ENCODE measurements around the gene TRIM58. TPM values are rescaled to one million over a fixed set of nuclear protein-coding genes. Genes with fewer than 3 reads are reported as not detected.

The TRIM58 gene
- total and polyA plus RNA-seq, 2 of the 4 experiments (the other 2 are of a cell fraction), result 0.54 to 0.91 TPM

- Histone ChIP-seq H2BK20ac (ENCODE audit: low read depth, low read length) (no peak overlapping the region), H3K9me1 (ENCODE audit: insufficient read depth, low read length) (no peaks in the 10 kb centered on the region), H2AK5ac (ENCODE audit: low read depth, low read length) (no peak overlapping the region), H4K5ac (ENCODE audit: low read depth, low read length) (no peak overlapping the region), H3K9me3 (ENCODE audit: control insufficient read depth, insufficient read depth, low read length) (peaks cover 7% of the 10 kb centered on the region; the same call in 1 of the 2 replicates), H3K18ac (ENCODE audit: low read depth, low read length) (no peak overlapping the region), H2BK15ac (ENCODE audit: low read depth, low read length) (no peak overlapping the region), H3K4me1 (ENCODE audit: control insufficient read depth, insufficient read depth, low read length) (no peaks in the 10 kb centered on the region), H3K9ac (ENCODE audit: low read depth, low read length) (no peak overlapping the region), H3K4me3 (ENCODE audit: insufficient read depth, low read depth, low read length) (no peak overlapping the region), H4K20me1 (ENCODE audit: insufficient read depth, low read length) (no peaks in the 10 kb centered on the region), H3K14ac (replicated peaks; ENCODE audit: low read depth, low read length) (no peak overlapping the region), H4K8ac (ENCODE audit: low read depth in 2 of 2, low read length in 2 of 2) (no peak overlapping the region), H3K79me1 (ENCODE audit: low read depth in 1 of 2, low read length in 2 of 2) (no peaks in the 10 kb centered on the region), H3K4me2 (ENCODE audit: low read depth, low read length) (no peak overlapping the region), H3K27me3 (ENCODE audit: control insufficient read depth, insufficient read depth, low read length) (no peaks in the 10 kb centered on the region), H3K4ac (ENCODE audit: low read depth, low read length) (no peak overlapping the region), H3K27ac (ENCODE audit: insufficient read depth, low read length) (no peak overlapping the region), H2BK120ac (ENCODE audit: low read depth, low read length) (no peak overlapping the region), H4K91ac (ENCODE audit: insufficient read depth, low read depth, low read length) (no peak overlapping the region), H2BK5ac (ENCODE audit: low read depth, low read length, poor library complexity, severe bottlenecking) (no peak overlapping the region), H2AK9ac (replicated peaks; ENCODE audit: low read depth, low read length, poor library complexity) (no peak overlapping the region), H3K23ac (ENCODE audit: low read depth, low read length) (no peak overlapping the region), H3K36me3 (ENCODE audit: control insufficient read depth, insufficient read depth, low read length) (no peaks in the 10 kb centered on the region), H3K56ac (ENCODE audit: extremely low read depth, insufficient read depth, low read length) (no peak overlapping the region), H2AFZ (replicated peaks; ENCODE audit: low read length, poor library complexity) (no peak overlapping the region)
- ChIA-PET POLR2A (ENCODE audit: unreplicated experiment) (no interaction called here), CTCF (no interaction called here)
- intact Hi-C loops (cut with micrococcal nuclease), result no loop called here
- in situ Hi-C loops (cut with MboI; ENCODE audit: low sequenced_read_pairs), result no loop called here
- no peak for DNase-seq
- dilution Hi-C loops (cut with HindIII; ENCODE audit: low sequenced_read_pairs, unreplicated experiment), result no loop called here
- no peak for TF ChIP-seq CHD1 (IDR thresholded peaks at IDR 0.05; ENCODE audit: low read depth, low read length)
- TF ChIP-seq, protein P1, sequence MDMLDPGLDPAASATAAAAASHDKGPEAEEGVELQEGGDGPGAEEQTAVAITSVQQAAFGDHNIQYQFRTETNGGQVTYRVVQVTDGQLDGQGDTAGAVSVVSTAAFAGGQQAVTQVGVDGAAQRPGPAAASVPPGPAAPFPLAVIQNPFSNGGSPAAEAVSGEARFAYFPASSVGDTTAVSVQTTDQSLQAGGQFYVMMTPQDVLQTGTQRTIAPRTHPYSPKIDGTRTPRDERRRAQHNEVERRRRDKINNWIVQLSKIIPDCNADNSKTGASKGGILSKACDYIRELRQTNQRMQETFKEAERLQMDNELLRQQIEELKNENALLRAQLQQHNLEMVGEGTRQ (IDR thresholded peaks at IDR 0.05; ENCODE audit: low read depth, low read length), result no peak
- TF ChIP-seq RAD21 (IDR thresholded peaks at IDR 0.05; ENCODE audit: low read length), result no peak
- TF ChIP-seq RFX5 (IDR thresholded peaks at IDR 0.05; ENCODE audit: low read depth, low read length), result no peak
- no peak for TF ChIP-seq MAFK (IDR thresholded peaks at IDR 0.05; ENCODE audit: low read depth, low read length)
- no peak for TF ChIP-seq SMC3 (IDR thresholded peaks at IDR 0.05; ENCODE audit: low read depth, low read length)
- ATAC-seq (ENCODE audit: low read depth), result no peak
- no TSS peak for BruUV-seq (replicated peaks)
- no CpG with 5 or more reads among the region's 3 CpGs for WGBS, 2 experiments (ENCODE audit: extremely low coverage in 2 of 2, insufficient read length in 1 of 2)
These were observed 67.0 kb downstream of the TRIM58 start for GRCh38 chr1:247923941-247924340.

All from IMR-90 (cell line).